ENCODE measurements around the gene ATP1A1.

The ATP1A1 gene

GRCh38 chr1:116379674-116380498 is 6.8 kb downstream of the ATP1A1 start:
- CTCF ChIA-PET = no interaction called here
- POLR2A ChIA-PET = no interaction called here
- TF ChIP-seq TARDBP (IDR thresholded peaks at IDR 0.05) (no peak), CTBP1 (IDR thresholded peaks at IDR 0.05; ENCODE audit: borderline replicate concordance) (no peak), NFRKB (IDR thresholded peaks at IDR 0.05) (no peak), LEF1 (IDR thresholded peaks at IDR 0.05; ENCODE audit: borderline replicate concordance) (no peak), PKNOX1 (IDR thresholded peaks at IDR 0.05) (no peak), ARNT (IDR thresholded peaks at IDR 0.05) (no peak), HDGF (IDR thresholded peaks at IDR 0.05; ENCODE audit: borderline replicate concordance) (no peak)
- no peak for DNase-seq (ENCODE audit: extremely low spot score)

GRCh38 chr1:116380499-116381242 is 7.6 kb downstream of the ATP1A1 start:
- TF ChIP-seq L3MBTL2 (conservative IDR thresholded peaks at IDR 0.05) (no peak), SUZ12 (IDR thresholded peaks at IDR 0.05) (no peak), FOXK2 (IDR thresholded peaks at IDR 0.05) (no peak), ARNT (IDR thresholded peaks at IDR 0.05) (no peak), ZNF384 (IDR thresholded peaks at IDR 0.05) (no peak)
- DNase-seq (ENCODE audit: extremely low spot score) = no peak
- ChIA-PET POLR2A (interaction anchor here (1.3 kb wide), 1 partner anchor 10 kb away, joined by 3 read pairs; no protein-coding TSS in a partner anchor), CTCF (no interaction called here)

GRCh38 chr1:116382321-116382720 is 9.3 kb downstream of the ATP1A1 start:
- no peak for DNase-seq (ENCODE audit: extremely low spot score)
- ChIA-PET POLR2A (interaction anchor here (1.0 kb wide), 1 partner anchor 10 kb away, joined by 5 read pairs; the partner anchor contains the start of gene ATP1A1), CTCF (interaction anchor here (1.0 kb wide), 1 partner anchor 243 kb away, joined by 7 read pairs; no protein-coding TSS in a partner anchor)
- TF ChIP-seq ARNT (IDR thresholded peaks at IDR 0.05) = no peak
- TF ChIP-seq FOXK2 (IDR thresholded peaks at IDR 0.05) = no peak
- TF ChIP-seq BHLHE40 (IDR thresholded peaks at IDR 0.05; ENCODE audit: borderline replicate concordance) = no peak
- TF ChIP-seq ELF4 (IDR thresholded peaks at IDR 0.05) = no peak
- no peak for TF ChIP-seq CTBP1 (IDR thresholded peaks at IDR 0.05; ENCODE audit: borderline replicate concordance)
- TF ChIP-seq LEF1 (IDR thresholded peaks at IDR 0.05; ENCODE audit: borderline replicate concordance) = no peak
- no peak for TF ChIP-seq HDGF (IDR thresholded peaks at IDR 0.05; ENCODE audit: borderline replicate concordance)
- no peak for TF ChIP-seq ZNF384 (IDR thresholded peaks at IDR 0.05)
- no peak for TF ChIP-seq NFRKB (IDR thresholded peaks at IDR 0.05)
- TF ChIP-seq TARDBP (IDR thresholded peaks at IDR 0.05) = no peak
- no peak for TF ChIP-seq FOXA1 (IDR thresholded peaks at IDR 0.05)
- no peak for TF ChIP-seq SUZ12 (IDR thresholded peaks at IDR 0.05)

- CTCF ChIA-PET = interaction anchor here (1.0 kb wide), 1 partner anchor 244 kb away, joined by 7 read pairs; no protein-coding TSS in a partner anchor
- DNase-seq (ENCODE audit: extremely low spot score) = no peak
- TF ChIP-seq TARDBP (IDR thresholded peaks at IDR 0.05) (no peak), FOXK2 (IDR thresholded peaks at IDR 0.05) (no peak), NFRKB (IDR thresholded peaks at IDR 0.05) (no peak), FOXM1 (IDR thresholded peaks at IDR 0.05; ENCODE audit: borderline replicate concordance) (no peak), SUZ12 (IDR thresholded peaks at IDR 0.05) (no peak), FOXA1 (IDR thresholded peaks at IDR 0.05) (no peak), CTBP1 (IDR thresholded peaks at IDR 0.05; ENCODE audit: borderline replicate concordance) (no peak), HDGF (IDR thresholded peaks at IDR 0.05; ENCODE audit: borderline replicate concordance) (no peak), ARNT (IDR thresholded peaks at IDR 0.05) (no peak), L3MBTL2 (conservative IDR thresholded peaks at IDR 0.05) (no peak), ELF4 (IDR thresholded peaks at IDR 0.05) (no peak)
- POLR2A ChIA-PET = interaction anchor here (1.0 kb wide), 1 partner anchor 10 kb away, joined by 5 read pairs; the partner anchor contains the start of gene ATP1A1
These were observed 9.9 kb downstream of the ATP1A1 start for GRCh38 chr1:116382857-116383483.

GRCh38 chr1:116386042-116386441 is 13.0 kb downstream of the ATP1A1 start:
- DNase-seq (ENCODE audit: extremely low spot score) = no peak
- CTCF ChIA-PET = no interaction called here
- POLR2A ChIA-PET = no interaction called here
- TF ChIP-seq BHLHE40 (IDR thresholded peaks at IDR 0.05; ENCODE audit: borderline replicate concordance) (no peak), ELF4 (IDR thresholded peaks at IDR 0.05) (no peak), PKNOX1 (IDR thresholded peaks at IDR 0.05) (no peak), FOXK2 (IDR thresholded peaks at IDR 0.05) (no peak), ARNT (IDR thresholded peaks at IDR 0.05) (no peak), FOXM1 (IDR thresholded peaks at IDR 0.05; ENCODE audit: borderline replicate concordance) (no peak), TARDBP (IDR thresholded peaks at IDR 0.05) (no peak), LEF1 (IDR thresholded peaks at IDR 0.05; ENCODE audit: borderline replicate concordance) (no peak), CTBP1 (IDR thresholded peaks at IDR 0.05; ENCODE audit: borderline replicate concordance) (no peak), NFRKB (IDR thresholded peaks at IDR 0.05) (no peak), L3MBTL2 (conservative IDR thresholded peaks at IDR 0.05) (no peak), SUZ12 (IDR thresholded peaks at IDR 0.05) (no peak), FOXA1 (IDR thresholded peaks at IDR 0.05) (no peak), HDGF (IDR thresholded peaks at IDR 0.05; ENCODE audit: borderline replicate concordance) (no peak), ZNF384 (IDR thresholded peaks at IDR 0.05) (no peak), SP1 (IDR thresholded peaks at IDR 0.05) (no peak)

- CTCF ChIA-PET = interaction anchor here (1.0 kb wide), 1 partner anchor 10 kb away, joined by 3 read pairs; no protein-coding TSS in a partner anchor
- TF ChIP-seq PKNOX1 (IDR thresholded peaks at IDR 0.05) (no peak), L3MBTL2 (conservative IDR thresholded peaks at IDR 0.05) (no peak), ELF4 (IDR thresholded peaks at IDR 0.05) (no peak), ARNT (IDR thresholded peaks at IDR 0.05) (no peak), ZNF384 (IDR thresholded peaks at IDR 0.05) (no peak), FOXM1 (IDR thresholded peaks at IDR 0.05; ENCODE audit: borderline replicate concordance) (no peak), FOXK2 (IDR thresholded peaks at IDR 0.05) (no peak), SUZ12 (IDR thresholded peaks at IDR 0.05) (no peak), BHLHE40 (IDR thresholded peaks at IDR 0.05; ENCODE audit: borderline replicate concordance) (no peak), LEF1 (IDR thresholded peaks at IDR 0.05; ENCODE audit: borderline replicate concordance) (no peak), CTBP1 (IDR thresholded peaks at IDR 0.05; ENCODE audit: borderline replicate concordance) (no peak), NFRKB (IDR thresholded peaks at IDR 0.05) (no peak)
- POLR2A ChIA-PET = no interaction called here
- no peak for DNase-seq (ENCODE audit: extremely low spot score)
These were observed 14.5 kb downstream of the ATP1A1 start for GRCh38 chr1:116387551-116387950.
